Stimulated activated naive B cell treated with anti-CD40 and anti-IgM and Interleukin-4, amounts not matched to agents 10 μg/mL and 1 μg/mL and 100 μg/mL, for 72 hours (primary cell): ENCODE data around the gene IFNA5.
A peak's percentile ranks its signal among the peaks of the same experiment; 100 is the strongest.

ENCODE experiments used
- ATAC-seq, 2 donors: fragments of 150-1000 bp; cut with Tn5 transposase; replicated peaks; 2 replicates each; pipeline ENCODE4 v1.10.0; 2021; ENCODE audit warnings: moderate library complexity in 1 of 2
- DNase-seq: peaks from one replicate; pipeline ENCODE4 v3.0.0; 2021
- H3K27ac Mint-ChIP-seq: one replicate; pipeline ENCODE4 v1.8.0; 2022; ENCODE audit warnings: mild to moderate bottlenecking, mixed read lengths
- H3K27me3 Mint-ChIP-seq, 2 donors: one replicate each; pipeline ENCODE4 v1.8.0; 2022; ENCODE audit warnings: mixed read lengths in 2 of 2
- H3K36me3 Mint-ChIP-seq, 2 donors: one replicate each; pipeline ENCODE4 v1.8.0; 2022; ENCODE audit warnings: mixed read lengths in 2 of 2, mild to moderate bottlenecking in 1 of 2
- H3K4me1 Mint-ChIP-seq, 2 donors: one replicate each; pipeline ENCODE4 v1.8.0; 2022; ENCODE audit warnings: mixed read lengths in 2 of 2, mild to moderate bottlenecking in 1 of 2
- H3K4me3 Mint-ChIP-seq, 2 donors: one replicate each; pipeline ENCODE4 v1.8.0; 2022; ENCODE audit warnings: mild to moderate bottlenecking in 2 of 2, mixed read lengths in 2 of 2, moderate library complexity in 1 of 2
- H3K9me3 Mint-ChIP-seq, 2 donors: one replicate each; pipeline ENCODE4 v1.8.0; 2022; ENCODE audit warnings: mixed read lengths in 2 of 2, mild to moderate bottlenecking in 1 of 2

The IFNA5 gene

DNA sequence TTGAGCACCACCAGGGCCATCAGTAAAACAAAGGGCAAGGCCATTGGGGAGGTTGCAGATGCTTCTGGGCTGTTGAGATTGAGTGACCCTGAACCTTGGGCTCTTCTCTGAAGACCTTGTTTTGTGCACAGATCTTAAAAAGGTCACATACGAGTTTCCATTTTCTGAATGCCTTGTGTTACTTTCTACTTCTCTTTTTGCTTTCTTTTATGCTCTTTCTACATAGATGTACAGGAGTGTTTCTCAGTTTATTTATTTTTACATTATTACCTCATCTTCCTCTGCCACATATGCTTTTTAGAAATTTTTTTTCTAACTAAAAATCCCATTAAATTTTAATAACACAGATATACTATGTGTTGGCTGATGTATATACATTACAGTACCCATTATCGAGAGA is at the start of gene IFNA5:
IFNA5 (minus strand) TSS at position 101 of the 400 bp plus-strand sequence; CDS start at position 44, 57 bp downstream.
- no peak within 1 kb of the TSS for H3K27ac Mint-ChIP-seq

DNA sequence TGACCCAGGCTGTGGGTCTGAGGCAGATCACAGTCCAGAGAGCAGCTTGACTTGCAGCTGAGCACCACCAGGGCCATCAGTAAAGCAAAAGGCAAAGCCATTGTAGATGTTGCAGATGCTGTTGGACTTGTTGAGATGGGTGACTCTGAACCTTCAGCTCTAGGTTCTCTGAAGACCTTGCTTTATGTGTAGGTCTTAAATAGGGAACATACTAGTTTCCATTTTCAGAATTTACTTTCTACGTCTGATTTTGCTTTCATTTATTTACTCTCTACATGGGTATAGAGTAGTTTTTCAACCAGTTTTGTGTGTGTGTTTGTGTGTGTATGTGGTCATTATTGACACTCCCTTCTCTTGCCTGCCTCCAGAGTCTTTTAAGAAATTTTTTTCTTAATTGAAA is 45.7 kb upstream of the IFNA5 start, which contains the start of gene IFNA6:
IFNA6 (minus strand) TSS at position 101 of the 400 bp plus-strand sequence; CDS start at position 101, 0 bp downstream.
- H3K9me3 Mint-ChIP-seq: peaks cover 5 to 6% of the 10 kb centered on the region in 2 donors
- no peak for DNase-seq
- H3K4me3 Mint-ChIP-seq: no peak within 1 kb of the TSS
- H3K4me1 Mint-ChIP-seq: no peaks in the 10 kb centered on the region
- peaks cover 4 to 5% of the 10 kb centered on the region in 2 donors for H3K36me3 Mint-ChIP-seq
- ATAC-seq: no peak
- H3K27ac Mint-ChIP-seq: no peak within 1 kb of the TSS
- H3K27me3 Mint-ChIP-seq: peaks cover 35 to 55% of the 10 kb centered on the region in 2 donors

More for the DNA sequence above, at the start of gene IFNA5:
- H3K4me1 Mint-ChIP-seq: no peaks in the 10 kb centered on the region
- H3K36me3 Mint-ChIP-seq: no peaks in the 10 kb centered on the region
- no peaks in the 10 kb centered on the region for H3K9me3 Mint-ChIP-seq
- DNase-seq (no peak), ATAC-seq (no peak)
- H3K4me3 Mint-ChIP-seq: no peak within 1 kb of the TSS
- peaks cover 33 to 43% of the 10 kb centered on the region in 2 donors for H3K27me3 Mint-ChIP-seq

DNA sequence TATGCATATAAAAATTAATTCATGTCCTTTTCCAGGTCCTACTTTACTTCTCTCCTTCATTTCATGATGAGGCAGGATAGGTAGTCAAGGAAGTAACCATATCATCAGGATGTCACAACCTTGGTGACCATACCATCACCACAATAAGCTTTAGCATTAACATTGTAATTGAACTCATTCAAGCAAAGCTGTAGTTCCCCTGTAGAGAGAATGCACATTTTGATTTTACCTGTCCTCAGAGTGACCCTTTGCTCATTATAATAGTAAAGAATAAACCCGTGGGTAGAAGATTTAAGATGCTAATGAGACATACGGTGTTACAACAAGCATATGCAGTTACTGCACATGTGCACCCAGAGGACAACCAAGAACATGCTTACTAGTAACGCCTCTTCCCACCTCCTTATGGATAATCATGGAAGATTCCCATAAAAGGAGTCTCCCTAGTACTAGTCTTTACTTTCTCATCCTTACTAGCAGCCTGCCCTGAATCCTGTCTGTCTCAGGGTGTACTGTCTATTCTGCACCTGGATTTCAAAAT is 43.4 kb upstream of the IFNA5 start:
- Mint-ChIP-seq H3K36me3 (no peaks in the 10 kb centered on the region), H3K27ac (no peak overlapping the region), H3K9me3 (peaks cover 0 to 2% of the 10 kb centered on the region in 2 donors), H3K4me3 (no peak overlapping the region), H3K27me3 (peaks cover 44 to 60% of the 10 kb centered on the region in 2 donors), H3K4me1 (peaks cover 0 to 4% of the 10 kb centered on the region in 2 donors)
- ATAC-seq: no peak
- no peak for DNase-seq

DNA sequence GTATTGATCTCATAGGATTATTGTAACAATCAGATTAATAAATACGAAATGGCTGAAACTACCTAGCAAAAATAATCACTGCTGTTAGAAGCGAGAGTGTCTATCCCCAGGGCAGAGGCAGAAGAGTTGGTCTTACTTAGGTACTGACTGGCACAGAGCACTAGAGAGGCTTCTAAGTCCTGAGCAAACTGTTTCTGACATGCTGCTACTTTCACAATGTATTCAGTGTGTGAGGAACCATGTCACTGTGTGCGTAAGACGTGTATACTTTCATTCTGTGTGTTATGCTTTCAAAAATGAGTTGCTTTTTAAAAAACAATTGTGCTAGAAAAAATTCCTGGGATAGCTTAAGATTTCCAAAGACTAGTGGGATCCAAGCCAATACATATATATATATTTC is 35.6 kb upstream of the IFNA5 start:
- H3K27me3 Mint-ChIP-seq: peaks cover 45 to 63% of the 10 kb centered on the region in 2 donors
- ATAC-seq (no peak), DNase-seq (no peak)
- H3K9me3 Mint-ChIP-seq: no peaks in the 10 kb centered on the region
- peaks cover 0 to 4% of the 10 kb centered on the region in 2 donors for H3K4me1 Mint-ChIP-seq
- H3K36me3 Mint-ChIP-seq: no peaks in the 10 kb centered on the region
- no peak overlapping the region for H3K4me3 Mint-ChIP-seq
- no peak overlapping the region for H3K27ac Mint-ChIP-seq

DNA sequence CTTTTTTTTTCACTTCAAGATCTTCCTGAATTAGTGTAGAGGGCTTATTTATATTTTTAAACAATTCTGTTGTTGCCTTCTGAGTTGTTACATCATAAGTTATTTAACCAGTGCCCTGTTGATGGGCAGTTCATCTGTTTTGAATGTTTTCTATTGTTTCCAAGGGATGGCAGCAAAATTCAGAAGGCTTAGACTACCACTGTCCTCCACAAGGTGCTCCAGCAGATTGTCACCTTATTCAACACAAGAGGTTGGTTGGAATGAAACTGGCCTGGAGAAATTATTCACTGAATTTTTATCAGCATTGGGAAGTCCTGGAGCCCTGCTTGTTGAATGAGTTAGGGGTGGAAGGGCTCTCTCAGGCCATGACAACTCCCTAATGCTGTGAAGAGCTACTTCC is 31.3 kb upstream of the IFNA5 start:
- Mint-ChIP-seq H3K36me3 (peaks cover 0 to 15% of the 10 kb centered on the region in 2 donors), H3K4me1 (peaks cover 16 to 28% of the 10 kb centered on the region in 2 donors), H3K9me3 (no peaks in the 10 kb centered on the region), H3K4me3 (peak overlapping the region; percentile 16 to 17), H3K27ac (no peak overlapping the region), H3K27me3 (peaks cover 16 to 23% of the 10 kb centered on the region in 2 donors)
- DNase-seq (no peak), ATAC-seq (no peak)

DNA sequence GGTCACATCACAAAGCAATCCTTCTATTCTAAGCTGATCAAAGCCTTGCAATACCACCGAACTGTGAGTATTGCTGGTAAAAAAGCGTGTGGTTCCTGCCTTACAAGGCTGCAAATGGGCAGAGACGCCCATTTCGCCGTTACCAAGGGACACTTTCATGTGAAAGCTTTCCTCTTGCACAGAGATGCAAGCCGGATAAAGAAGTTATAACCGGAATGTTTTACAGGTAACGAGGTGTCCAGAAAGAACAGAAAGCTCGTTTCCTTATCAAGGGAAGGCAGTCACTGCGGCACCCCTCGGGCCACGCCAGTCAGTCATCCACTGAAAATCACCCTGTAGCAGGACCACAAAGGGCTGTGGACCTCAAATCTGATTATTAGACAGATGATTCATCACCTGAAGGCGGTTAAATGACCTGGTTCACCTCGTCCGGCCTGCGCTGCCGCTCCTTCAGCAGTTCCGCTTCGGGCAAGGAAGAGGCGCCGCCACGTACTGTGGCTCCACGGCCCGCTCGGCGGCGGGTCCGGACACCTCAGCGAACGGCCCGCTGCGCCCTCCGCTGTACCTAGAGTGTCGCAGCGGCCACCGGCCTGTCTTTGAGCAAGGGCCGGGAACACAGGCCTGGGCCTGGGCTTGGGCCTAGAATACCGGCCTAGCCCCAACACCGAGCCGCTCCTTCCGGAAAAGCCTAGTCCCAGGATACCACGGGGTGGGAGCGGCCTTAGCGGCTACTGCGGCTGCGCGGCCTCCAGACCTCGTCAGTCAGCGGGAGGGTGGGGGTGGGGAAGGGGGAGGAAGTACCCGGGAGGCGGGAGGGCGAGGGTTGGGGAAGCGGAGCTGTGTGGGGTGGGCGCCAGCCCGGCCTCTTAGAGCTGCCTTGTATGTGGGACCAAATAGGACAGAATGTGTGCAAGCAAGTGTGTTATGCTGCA is 29.9 kb upstream of the IFNA5 start, which contains the start of gene KLHL9:
KLHL9 (minus strand) TSS at position 704 of the 932 bp plus-strand sequence; CDS start at position 159, 545 bp downstream.
- H3K27ac Mint-ChIP-seq: peak within 1 kb of the TSS; percentile 93
- H3K27me3 Mint-ChIP-seq: peaks cover 8 to 18% of the 10 kb centered on the region in 2 donors
- H3K36me3 Mint-ChIP-seq: peaks cover 3 to 21% of the 10 kb centered on the region in 2 donors
- H3K9me3 Mint-ChIP-seq: no peaks in the 10 kb centered on the region
- H3K4me3 Mint-ChIP-seq: peak within 1 kb of the TSS; percentile 86 to 88
- DNase-seq: peak; percentile 80
- H3K4me1 Mint-ChIP-seq: peaks cover 21 to 39% of the 10 kb centered on the region in 2 donors
- ATAC-seq: peak; percentile 93 to 94

DNA sequence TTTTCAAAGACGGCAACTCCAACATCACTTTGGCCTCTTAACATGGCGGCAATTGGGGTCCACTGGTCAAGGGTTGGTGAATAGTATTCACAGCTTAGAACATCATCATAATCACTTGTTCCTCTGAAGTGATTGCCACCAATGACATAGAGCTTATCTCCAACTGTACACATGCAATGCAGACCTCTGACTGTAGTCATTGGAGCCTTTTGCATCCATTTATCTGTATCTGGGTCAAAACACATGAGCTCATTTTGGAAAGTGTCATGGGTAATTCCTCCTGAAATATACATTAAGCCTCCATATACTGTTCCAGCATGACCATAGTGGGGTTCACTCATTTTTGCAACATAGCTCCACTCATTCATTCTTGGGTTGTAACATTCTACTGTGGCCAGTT is 28.1 kb upstream of the IFNA5 start:
- H3K36me3 Mint-ChIP-seq: peaks cover 5 to 21% of the 10 kb centered on the region in 2 donors
- no peaks in the 10 kb centered on the region for H3K9me3 Mint-ChIP-seq
- H3K27me3 Mint-ChIP-seq: peaks cover 3 to 4% of the 10 kb centered on the region in 2 donors
- H3K4me1 Mint-ChIP-seq: peaks cover 21 to 39% of the 10 kb centered on the region in 2 donors
- H3K27ac Mint-ChIP-seq: no peak overlapping the region
- no peak for DNase-seq
- H3K4me3 Mint-ChIP-seq: peak overlapping the region in 1 of 2 donors; percentile 86
- ATAC-seq: no peak

DNA sequence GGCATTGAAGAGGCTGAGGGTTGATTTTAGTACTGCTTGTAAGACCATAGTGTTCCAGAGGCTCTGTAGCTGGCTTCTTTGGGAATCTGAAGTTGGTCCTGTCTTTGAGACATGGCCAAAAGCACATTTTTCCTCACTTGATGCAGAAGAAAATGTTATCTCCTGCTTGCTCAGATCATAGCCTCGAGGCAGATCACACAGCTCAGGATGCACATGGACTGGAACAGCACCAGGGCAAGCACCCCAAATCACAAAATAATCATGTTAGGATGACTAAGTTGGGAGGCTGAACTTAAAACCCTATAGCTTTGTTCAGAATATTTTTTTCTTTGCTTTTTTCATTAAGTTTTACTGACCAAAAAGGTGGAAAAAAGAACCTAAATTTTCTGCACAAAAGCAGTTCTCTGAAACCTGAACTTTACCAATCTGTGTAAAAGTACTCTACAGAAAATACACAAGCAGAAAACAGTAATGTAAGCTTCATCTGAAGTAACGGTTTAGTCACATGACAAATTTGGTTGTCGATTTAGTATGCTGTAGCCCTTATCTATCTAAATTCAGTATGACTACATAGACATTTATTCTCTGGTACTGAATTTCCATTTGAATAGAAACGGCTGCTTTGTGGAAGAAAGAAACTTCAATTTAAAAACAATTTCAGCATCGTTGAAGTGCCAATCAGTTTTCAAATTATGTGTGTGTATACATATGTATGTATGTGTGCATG is 26.7 kb upstream of the IFNA5 start:
- H3K4me3 Mint-ChIP-seq: no peak overlapping the region
- H3K27me3 Mint-ChIP-seq: no peaks in the 10 kb centered on the region
- DNase-seq (no peak), ATAC-seq (no peak)
- peaks cover 5 to 25% of the 10 kb centered on the region in 2 donors for H3K36me3 Mint-ChIP-seq
- H3K27ac Mint-ChIP-seq: no peak overlapping the region
- no peaks in the 10 kb centered on the region for H3K9me3 Mint-ChIP-seq
- peaks cover 21 to 44% of the 10 kb centered on the region in 2 donors for H3K4me1 Mint-ChIP-seq

DNA sequence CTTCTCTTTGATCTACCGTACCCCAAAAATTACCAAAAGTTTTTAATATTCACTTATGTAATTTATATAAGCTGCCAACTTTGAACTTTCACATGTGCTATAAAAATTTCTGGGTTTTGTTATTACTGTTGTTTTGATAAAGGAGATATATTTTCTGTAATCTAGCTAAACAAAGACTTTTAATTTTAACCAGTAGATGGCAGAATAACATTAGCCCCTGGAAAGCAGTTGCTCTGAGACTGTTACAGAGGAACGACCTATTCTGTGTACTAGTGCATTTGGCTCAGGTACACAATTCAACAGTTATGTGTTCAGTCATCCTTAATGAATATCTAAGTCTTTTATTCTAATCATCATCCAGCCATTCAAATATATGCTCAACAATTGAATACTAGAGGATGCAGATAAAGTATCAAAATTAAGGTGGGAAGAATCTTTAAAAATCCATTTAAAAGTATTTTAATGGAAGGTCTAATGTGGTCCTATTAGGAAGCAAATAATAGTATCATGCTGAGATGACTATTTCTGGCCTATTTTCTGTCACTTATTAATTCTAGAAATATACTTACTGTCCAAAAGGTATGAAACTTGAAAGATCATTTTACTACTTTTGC is 21.5 kb upstream of the IFNA5 start:
- Mint-ChIP-seq H3K4me1 (peaks cover 8 to 17% of the 10 kb centered on the region in 2 donors), H3K4me3 (no peak overlapping the region)
- ATAC-seq: peak; percentile 74 to 79

DNA sequence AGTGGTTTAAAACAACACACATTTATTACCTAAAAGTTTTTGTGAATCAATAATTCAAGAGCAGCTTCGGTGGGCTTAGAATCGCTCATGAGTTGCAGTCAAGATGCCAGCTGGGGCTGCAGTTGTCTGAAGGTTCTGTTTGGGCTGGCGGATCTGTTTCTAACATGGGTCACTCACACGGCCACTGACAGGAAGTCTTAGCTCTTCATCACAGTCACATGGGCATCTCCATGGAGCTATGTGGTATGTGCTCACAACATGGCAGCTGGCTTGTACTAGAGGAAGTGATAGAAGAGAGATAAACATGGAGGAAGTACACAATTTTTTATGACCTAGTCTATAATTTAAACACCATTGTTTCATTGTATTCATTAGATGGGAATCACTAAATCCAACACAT is 18.9 kb upstream of the IFNA5 start:
- ATAC-seq: no peak
- Mint-ChIP-seq H3K36me3 (peaks cover 17 to 30% of the 10 kb centered on the region in 2 donors), H3K27ac (no peak overlapping the region), H3K4me3 (no peak overlapping the region), H3K27me3 (no peaks in the 10 kb centered on the region), H3K9me3 (no peaks in the 10 kb centered on the region), H3K4me1 (peaks cover 2 to 5% of the 10 kb centered on the region in 2 donors)
- DNase-seq: no peak

More for the DNA sequence above, 21.5 kb upstream of the IFNA5 start:
- Mint-ChIP-seq H3K9me3 (no peaks in the 10 kb centered on the region), H3K27me3 (no peaks in the 10 kb centered on the region), H3K36me3 (peaks cover 20 to 32% of the 10 kb centered on the region in 2 donors), H3K27ac (no peak overlapping the region)
- DNase-seq: no peak

DNA sequence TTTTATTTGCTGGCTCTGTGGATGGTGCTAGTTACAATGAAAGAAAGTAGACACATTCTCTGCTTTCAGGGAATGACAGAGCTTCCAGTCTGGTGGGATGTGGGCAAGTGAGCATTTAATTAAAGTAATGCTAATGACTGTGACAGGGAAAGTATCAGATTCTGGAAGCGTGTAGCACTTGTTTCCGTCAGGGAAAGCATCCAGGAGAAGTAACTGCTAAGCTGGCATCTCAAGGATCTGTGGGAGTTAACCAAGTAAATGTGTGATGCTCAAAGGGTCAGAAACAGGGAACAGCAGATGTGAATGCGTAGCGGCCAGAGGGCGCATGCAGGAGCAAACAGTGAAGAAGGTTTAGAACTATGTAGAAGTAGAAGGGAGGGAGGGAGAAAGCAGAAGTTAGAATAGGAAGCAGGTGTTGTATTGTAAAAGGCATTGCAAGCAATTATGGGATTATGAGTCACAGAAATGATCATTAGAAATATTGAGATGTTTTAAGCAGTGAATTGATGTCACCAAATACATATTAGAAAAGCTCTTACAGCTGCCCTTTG is 17.9 kb upstream of the IFNA5 start:
- DNase-seq: no peak
- H3K27me3 Mint-ChIP-seq: no peaks in the 10 kb centered on the region
- H3K9me3 Mint-ChIP-seq: no peaks in the 10 kb centered on the region
- peaks cover 3 to 5% of the 10 kb centered on the region in 2 donors for H3K4me1 Mint-ChIP-seq
- no peak overlapping the region for H3K4me3 Mint-ChIP-seq
- no peak overlapping the region for H3K27ac Mint-ChIP-seq
- no peak for ATAC-seq
- peaks cover 15 to 30% of the 10 kb centered on the region in 2 donors for H3K36me3 Mint-ChIP-seq

DNA sequence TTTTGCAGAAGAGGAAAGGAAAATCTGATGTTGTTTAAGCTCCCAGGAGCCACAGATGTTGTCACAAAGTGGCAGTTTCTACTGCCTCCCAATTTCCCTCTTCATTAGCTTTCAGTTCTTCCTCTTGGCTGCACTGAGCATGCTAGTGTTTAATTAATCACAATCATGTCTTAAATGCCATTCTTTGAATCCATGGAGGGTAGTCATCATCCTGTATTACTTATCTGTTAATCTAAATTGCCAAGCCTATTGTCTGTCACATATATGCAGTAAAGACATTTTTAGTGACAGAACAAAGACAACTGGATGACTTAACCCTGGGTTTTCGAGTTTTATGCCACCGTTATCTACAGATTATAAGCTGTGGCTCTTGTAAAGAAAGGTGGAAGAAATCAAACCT is 15.4 kb upstream of the IFNA5 start:
- H3K4me3 Mint-ChIP-seq: no peak overlapping the region
- no peak for DNase-seq
- H3K27me3 Mint-ChIP-seq: peaks cover 0 to 6% of the 10 kb centered on the region in 2 donors
- ATAC-seq: no peak
- no peaks in the 10 kb centered on the region for H3K9me3 Mint-ChIP-seq
- peaks cover 12 to 22% of the 10 kb centered on the region in 2 donors for H3K36me3 Mint-ChIP-seq
- H3K4me1 Mint-ChIP-seq: peaks cover 0 to 1% of the 10 kb centered on the region in 2 donors
- H3K27ac Mint-ChIP-seq: no peak overlapping the region
